ENCODE measurements around the gene ZBTB20. TPM values are rescaled to one million over a fixed set of nuclear protein-coding genes. Genes with fewer than 3 reads are reported as not detected.

Gene ZBTB20
- total RNA-seq, 1 donor from 2014 or later = 91.2 TPM

- ChIA-PET POLR2A (interaction anchor here (1.7 kb wide), 1 partner anchor 64 kb away, joined by 7 read pairs; no protein-coding TSS in a partner anchor), CTCF (interaction anchor here (0.7 kb wide), 1 partner anchor 204 kb away, joined by 3 read pairs; no protein-coding TSS in a partner anchor)
- no peak overlapping the region for H3K4me3 Mint-ChIP-seq
- H3K36me3 Mint-ChIP-seq (ENCODE audit: low read depth) = no peaks in the 10 kb centered on the region
- intact Hi-C loops (cut with micrococcal nuclease) = loop anchor here (2.0 kb wide), 2 partner anchors 54 to 628 kb away; partner anchors contain the start of gene ZBTB20
- H3K9me3 Mint-ChIP-seq = no peaks in the 10 kb centered on the region
- H3K4me1 Mint-ChIP-seq = no peaks in the 10 kb centered on the region
- ATAC-seq (ENCODE audit: low read depth) (no peak), DNase-seq (no peak)
- no peak for TF ChIP-seq CTCF (IDR thresholded peaks at IDR 0.05)
- no peaks in the 10 kb centered on the region for H3K27me3 Mint-ChIP-seq
- no peak overlapping the region for H3K27ac Mint-ChIP-seq
Observed at GRCh38 chr3:114518206-114518808, 628.8 kb downstream of the ZBTB20 start.

GRCh38 chr3:114510201-114510600 is 636.9 kb downstream of the ZBTB20 start:
- H3K36me3 Mint-ChIP-seq (ENCODE audit: low read depth) = no peaks in the 10 kb centered on the region
- peaks cover 29% of the 10 kb centered on the region for H3K4me1 Mint-ChIP-seq
- intact Hi-C loops (cut with micrococcal nuclease) = no loop called here
- ATAC-seq (ENCODE audit: low read depth) (peak; percentile 69), DNase-seq (no peak)
- peak overlapping the region; percentile 6 for H3K27ac Mint-ChIP-seq
- ChIA-PET POLR2A (no interaction called here), CTCF (no interaction called here)
- no peaks in the 10 kb centered on the region for H3K27me3 Mint-ChIP-seq
- no peak for TF ChIP-seq CTCF (IDR thresholded peaks at IDR 0.05)
- no peaks in the 10 kb centered on the region for H3K9me3 Mint-ChIP-seq
- H3K4me3 Mint-ChIP-seq = no peak overlapping the region

DNA sequence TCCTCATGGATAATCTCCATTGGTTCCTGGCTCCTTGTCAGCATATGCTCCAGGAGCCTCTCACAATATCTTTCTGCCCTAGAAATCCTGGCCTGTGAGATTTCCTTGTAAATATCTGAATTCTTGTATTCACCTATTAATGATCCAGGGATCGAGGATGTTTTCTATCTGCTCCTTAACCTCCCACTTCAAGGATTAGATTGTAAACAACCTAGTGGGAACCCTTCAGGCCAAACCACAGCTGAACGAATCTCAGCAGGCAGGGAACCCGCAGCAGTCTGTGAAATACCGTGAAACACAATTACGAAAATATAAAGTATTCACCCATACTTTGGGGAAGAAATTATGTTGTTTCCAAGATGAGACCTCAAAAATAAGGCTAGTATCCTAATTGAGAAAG is 637.3 kb downstream of the ZBTB20 start:
- Mint-ChIP-seq H3K27me3 (no peaks in the 10 kb centered on the region), H3K27ac (no peak overlapping the region), H3K4me1 (peaks cover 32% of the 10 kb centered on the region), H3K36me3 (ENCODE audit: low read depth) (no peaks in the 10 kb centered on the region), H3K4me3 (no peak overlapping the region), H3K9me3 (no peaks in the 10 kb centered on the region)
- ATAC-seq (ENCODE audit: low read depth) = no peak
- TF ChIP-seq CTCF (IDR thresholded peaks at IDR 0.05) = no peak
- no peak for DNase-seq
- CTCF ChIA-PET = no interaction called here
- POLR2A ChIA-PET = no interaction called here
- intact Hi-C loops (cut with micrococcal nuclease) = no loop called here

GRCh38 chr3:114508976-114509375 is 638.1 kb downstream of the ZBTB20 start:
- peaks cover 32% of the 10 kb centered on the region for H3K4me1 Mint-ChIP-seq

GRCh38 chr3:114508208-114508607 is 638.9 kb downstream of the ZBTB20 start:
- intact Hi-C loops (cut with micrococcal nuclease) = no loop called here
- Mint-ChIP-seq H3K27me3 (no peaks in the 10 kb centered on the region), H3K36me3 (ENCODE audit: low read depth) (no peaks in the 10 kb centered on the region), H3K4me1 (peaks cover 32% of the 10 kb centered on the region), H3K27ac (no peak overlapping the region), H3K4me3 (no peak overlapping the region), H3K9me3 (no peaks in the 10 kb centered on the region)
- ChIA-PET CTCF (no interaction called here), POLR2A (no interaction called here)
- no peak for ATAC-seq (ENCODE audit: low read depth)
- DNase-seq = no peak
- TF ChIP-seq CTCF (IDR thresholded peaks at IDR 0.05) = no peak

More at GRCh38 chr3:114508976-114509375, 638.1 kb downstream of the ZBTB20 start:
- Mint-ChIP-seq H3K27me3 (no peaks in the 10 kb centered on the region), H3K36me3 (ENCODE audit: low read depth) (no peaks in the 10 kb centered on the region), H3K9me3 (no peaks in the 10 kb centered on the region), H3K4me3 (no peak overlapping the region), H3K27ac (no peak overlapping the region)
- TF ChIP-seq CTCF (IDR thresholded peaks at IDR 0.05) = no peak
- ATAC-seq (ENCODE audit: low read depth) = no peak
- CTCF ChIA-PET = no interaction called here
- DNase-seq = no peak
- intact Hi-C loops (cut with micrococcal nuclease) = no loop called here
- POLR2A ChIA-PET = no interaction called here
